ENCODE measurements around the gene TUT7.
"Not testable (repeated sequence)": the region's sequence is repeated elsewhere in the genome, so short reads cannot be mapped to it uniquely, and the experiment has no call there.

TUT7 gene

DNA sequence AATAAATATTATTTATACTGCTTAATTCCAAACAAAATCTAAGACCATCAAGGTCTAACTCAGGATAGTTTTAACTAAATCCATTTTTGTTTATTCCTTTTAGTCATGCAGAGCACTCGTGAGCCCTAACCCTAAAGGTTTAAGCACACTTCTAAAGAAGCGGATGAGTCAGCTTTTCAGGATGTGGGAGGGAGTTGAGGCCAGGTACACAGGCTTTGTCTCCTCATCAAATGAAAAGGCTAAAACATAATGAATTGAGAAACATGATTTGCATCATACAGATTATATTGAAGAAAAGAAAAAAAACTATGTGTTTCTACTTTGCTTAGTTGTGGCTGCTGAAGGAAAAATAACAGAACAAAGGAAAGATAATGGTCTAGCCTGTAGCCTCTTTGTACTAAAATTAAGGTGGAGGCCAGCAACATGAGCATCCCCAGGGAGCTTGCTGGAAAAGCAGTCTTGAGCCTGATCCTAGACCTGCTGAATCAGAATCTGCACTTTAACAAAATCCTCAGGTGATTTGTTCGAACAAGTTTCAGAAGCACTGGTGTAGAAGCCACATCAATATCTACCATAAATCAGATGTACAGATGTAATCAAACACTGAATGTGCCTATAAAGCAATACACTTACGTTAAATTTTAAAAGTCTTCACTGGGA, 50.8 kb downstream of the TUT7 start:
- FAIRE-seq = no peak

DNA sequence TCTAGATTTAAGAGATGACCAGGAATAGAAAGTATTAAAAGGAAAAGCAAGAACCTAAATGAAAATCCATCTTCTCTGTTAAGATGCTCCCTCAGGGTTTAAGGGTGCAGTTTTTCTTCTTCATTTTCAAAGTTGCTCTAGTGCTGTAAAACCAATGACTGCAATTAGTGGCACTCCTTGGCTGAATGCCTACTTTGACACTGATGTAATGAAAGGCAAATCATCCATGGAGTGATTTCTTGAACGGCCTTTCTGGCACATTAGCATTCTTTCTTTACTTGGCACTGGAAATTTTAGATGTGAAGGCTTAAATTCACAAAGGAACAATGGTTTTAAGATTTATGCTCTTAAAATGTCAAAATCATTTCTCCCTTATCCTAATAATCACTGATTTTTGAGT, 52.5 kb downstream of the TUT7 start:
- no peak for FAIRE-seq

GRCh38 chr9:86300701-86301100, 53.5 kb downstream of the TUT7 start:
- FAIRE-seq = no peak

GRCh38 chr9:86298873-86299272, 55.3 kb downstream of the TUT7 start:
- FAIRE-seq = no peak

GRCh38 chr9:86290341-86290740, 63.9 kb downstream of the TUT7 start:
- FAIRE-seq = not testable (repeated sequence)

DNA sequence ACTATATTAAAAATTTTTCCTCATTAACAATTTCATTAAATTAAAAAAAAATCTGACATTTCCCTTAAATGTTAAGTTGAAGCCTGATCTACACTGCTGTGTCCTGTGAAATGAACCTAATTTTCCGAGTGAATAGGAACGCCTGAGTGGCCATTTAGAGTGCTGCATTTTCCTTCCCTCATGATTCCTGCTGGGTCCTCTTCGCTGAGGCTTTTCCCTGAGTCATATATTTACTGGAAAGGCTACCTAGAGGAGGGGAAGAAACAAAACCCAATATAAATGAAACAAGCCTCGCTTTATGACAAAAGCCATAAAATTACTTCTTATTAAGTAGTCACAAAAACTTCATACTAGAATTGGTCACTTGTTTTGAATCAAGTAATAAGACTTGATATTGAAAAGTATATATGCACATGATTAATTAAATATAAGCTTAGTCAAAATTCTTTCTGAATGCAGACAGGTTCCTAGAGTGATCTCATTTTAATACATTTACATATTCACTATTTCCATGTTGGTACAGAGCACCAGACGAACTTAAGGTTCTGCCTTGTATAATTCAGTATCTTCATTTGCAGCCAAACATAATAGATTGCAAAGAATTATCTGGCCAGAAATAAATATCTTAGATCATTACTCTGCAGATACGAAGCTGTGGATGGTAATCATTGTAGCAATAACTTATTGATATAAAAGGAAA, 65.6 kb downstream of the TUT7 start:
- FAIRE-seq = no peak

DNA sequence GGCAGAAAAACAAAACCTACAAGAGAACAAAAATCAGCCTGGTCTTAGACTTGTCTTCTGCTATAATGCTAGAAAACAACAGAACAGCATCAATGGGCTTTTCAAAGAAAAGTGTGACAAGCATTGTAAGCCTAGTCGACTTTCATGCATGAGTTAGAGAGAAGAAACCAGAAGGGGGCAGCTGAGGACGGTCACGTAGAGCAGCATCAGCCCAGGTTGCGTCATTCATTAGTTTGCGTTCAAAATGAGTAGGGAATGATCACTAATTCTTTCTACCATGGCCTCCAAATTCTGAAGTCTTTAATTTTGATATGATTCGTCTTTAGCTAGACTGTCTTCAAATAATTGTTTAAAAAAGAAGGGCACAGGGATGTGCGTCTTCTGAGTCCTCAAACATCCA, 67.2 kb downstream of the TUT7 start:
- FAIRE-seq = no peak

GRCh38 chr9:86286278-86286677, 67.9 kb downstream of the TUT7 start:
- FAIRE-seq = no peak

DNA sequence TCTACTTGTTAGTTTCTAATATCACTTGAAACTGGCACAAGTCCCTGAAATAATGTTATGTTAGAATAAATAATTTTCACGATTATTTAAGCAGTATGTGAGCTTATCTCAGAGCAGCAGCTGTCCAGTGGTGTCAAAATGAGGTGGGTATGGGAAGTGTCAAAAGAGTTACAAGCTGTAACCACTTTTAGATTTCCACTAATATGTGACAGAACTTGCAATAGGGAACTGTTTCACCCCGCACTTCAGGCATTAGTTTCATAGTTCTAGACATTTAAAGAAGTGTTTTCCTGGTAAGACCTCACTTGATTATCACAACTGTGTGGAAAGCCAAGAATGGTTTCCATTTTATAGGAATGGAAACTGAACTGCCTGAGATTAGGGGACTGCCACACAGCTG, 68.9 kb downstream of the TUT7 start:
- FAIRE-seq = no peak

DNA sequence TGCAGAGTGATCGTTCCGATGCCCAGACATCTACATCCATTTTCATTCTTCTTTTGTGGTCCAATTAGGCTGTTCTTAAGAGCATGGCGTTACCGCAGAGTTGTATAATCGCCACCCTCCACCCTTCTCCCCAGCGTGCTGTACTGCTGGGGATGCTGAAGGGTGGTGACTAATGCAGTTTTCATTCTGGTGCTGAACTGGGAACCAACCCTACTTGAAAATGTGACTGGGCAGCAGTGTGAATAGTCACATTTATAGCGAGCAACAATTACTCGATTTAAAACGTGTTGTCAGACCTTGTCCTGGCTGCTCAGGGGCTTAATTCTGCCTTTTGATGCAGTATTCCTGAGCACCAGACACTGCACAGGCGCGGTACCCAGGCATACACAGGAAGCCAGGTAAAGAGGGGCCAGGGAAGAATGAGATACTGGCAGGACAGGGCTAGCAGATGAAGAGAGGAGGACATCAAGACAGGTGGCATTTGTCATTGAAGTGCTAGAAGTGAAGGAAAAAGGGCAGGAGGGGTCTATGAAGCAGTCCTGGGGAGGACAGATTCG, 71.2 kb downstream of the TUT7 start:
- FAIRE-seq = no peak

DNA sequence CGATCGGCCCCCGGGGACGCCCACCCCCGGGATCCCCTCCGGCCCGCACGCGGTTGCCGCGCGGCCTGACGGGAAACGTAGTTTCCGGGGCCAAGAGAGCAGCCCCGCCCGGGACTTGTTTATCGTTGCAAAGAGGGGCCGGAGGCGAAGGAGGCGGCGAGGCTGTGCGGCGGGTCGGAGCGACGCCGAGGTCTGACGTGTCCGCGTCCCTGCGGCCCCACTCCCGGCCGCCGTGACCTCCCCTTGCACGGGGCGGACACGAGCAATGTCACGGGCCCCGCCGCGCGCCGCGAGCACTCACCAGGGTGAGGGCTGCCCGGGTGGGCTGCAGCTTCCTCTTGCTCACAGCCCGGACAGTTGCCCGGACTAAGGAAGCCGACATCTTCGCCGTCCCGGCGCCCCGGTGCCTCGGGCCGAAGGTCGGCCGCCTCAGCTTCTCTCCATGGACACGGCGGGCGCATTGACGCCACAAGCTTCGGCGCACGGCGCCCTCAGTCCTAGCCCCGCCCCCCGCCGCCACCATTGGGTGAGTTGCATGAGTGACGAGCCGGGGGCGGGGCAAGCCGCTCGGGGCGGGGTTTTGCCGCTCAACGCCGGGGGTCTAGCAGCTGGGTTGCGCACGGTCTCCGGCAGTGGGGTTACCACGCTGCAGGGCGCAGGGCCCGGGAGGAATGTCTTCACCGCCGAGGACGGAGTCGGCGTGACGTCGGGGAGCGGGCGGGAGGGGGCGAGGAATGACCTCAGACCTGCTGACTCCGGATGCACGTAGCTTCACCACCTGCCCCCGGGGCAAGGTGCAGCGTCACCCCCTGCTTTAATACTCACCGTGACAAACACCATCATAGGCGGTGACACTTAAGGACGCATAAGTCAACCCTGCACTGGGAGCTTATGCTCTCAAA, 71.9 kb downstream of the TUT7 start, which contains the start of gene ISCA1:
TSS of gene ISCA1 (minus strand) at position 462 of the 902 bp plus-strand sequence. CDS start at position 382, 80 bp downstream.
- FAIRE-seq = no peak

- FAIRE-seq = no peak
These were observed 72.6 kb downstream of the TUT7 start for GRCh38 chr9:86281593-86282076.

GRCh38 chr9:86280580-86280979, 73.6 kb downstream of the TUT7 start:
- FAIRE-seq = no peak

- FAIRE-seq = no peak
These were observed 74.4 kb downstream of the TUT7 start for GRCh38 chr9:86279839-86280238.

- FAIRE-seq = no peak
These were observed 77.1 kb downstream of the TUT7 start for GRCh38 chr9:86277072-86277471.

- no peak for FAIRE-seq
These were observed 78.2 kb downstream of the TUT7 start for GRCh38 chr9:86275962-86276361.

DNA sequence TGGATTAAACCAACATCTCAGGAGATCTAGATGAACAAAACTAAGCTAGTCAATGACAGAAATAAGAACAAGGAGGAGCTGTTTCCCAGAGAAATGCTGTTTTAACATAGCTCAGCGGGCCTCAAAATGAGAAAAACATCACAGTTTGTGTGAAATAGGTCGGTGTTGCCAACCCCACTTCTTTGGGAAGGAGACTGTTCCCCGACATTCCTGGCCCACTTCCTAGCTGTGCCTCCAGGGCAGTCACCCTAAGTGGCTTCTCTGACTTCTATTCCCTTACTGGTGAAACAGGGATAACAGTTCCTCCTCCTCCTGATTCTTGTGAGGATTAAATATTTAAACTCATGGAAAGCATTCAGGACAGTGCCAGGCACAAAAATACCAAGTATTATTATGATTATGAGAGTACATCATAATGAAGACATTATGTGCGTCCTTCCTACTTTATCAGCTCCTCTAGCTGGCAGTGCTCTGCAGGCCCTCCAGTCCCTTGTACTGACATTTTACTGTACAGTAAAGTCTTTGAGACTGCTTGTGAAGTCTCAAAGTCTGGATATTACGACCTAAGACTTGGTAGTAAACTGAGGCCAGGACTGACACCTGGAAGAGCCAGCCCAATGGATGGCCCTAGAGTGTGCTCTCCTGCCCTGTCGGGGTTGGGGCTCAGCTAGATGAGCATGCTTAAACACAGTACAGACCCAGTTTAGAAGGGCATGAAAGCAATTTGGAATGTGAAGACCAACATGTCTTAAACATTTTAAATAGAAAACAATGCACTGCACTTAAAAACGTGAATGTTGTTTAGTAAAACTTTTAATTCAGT, 79.2 kb downstream of the TUT7 start:
- no peak for FAIRE-seq

DNA sequence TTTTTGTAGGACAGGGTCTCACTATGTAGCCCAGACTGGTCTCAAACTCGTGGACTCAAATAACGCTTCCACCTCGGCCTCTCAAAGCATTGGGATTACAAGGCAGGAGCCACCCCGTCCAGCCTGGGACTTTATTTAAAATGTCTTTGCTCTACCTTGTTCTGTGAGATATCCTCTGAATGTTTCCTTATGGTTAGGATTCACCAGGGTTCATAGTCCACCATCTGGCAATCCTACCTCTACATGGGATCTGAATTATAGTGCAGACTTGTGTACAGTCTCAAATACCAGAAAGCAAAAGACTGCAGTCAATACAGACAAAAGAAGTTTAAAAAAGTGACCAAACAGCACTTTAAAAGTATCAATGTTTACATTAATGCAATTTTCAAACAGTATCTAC, 82.0 kb downstream of the TUT7 start:
- no peak for FAIRE-seq

GRCh38 chr9:86263876-86264275, 90.3 kb downstream of the TUT7 start:
- FAIRE-seq = no peak

- no peak for FAIRE-seq
These were observed 91.7 kb downstream of the TUT7 start for GRCh38 chr9:86262492-86262891.

DNA sequence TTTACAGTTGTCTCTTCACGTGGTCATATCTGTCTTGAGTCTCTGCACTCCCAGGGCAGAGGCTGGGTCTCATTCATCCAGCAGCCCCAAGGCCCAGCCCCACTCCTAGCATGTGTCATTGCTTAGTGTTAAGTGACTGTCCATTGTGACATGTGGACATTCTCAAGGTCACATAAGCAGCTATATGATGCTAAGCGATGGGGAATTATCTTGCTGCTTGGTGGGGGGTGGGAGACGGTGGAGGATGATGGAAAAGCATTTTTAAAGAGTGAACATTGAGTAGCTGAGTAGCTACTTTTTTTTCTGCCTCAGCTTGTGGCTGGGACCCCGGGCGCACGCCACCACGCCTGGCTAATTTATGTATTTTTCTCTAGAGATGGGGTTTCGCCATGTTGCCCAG, 94.7 kb downstream of the TUT7 start, which contains the start of gene C9orf153:
TSS of gene C9orf153 (minus strand) at position 101 of the 400 bp plus-strand sequence. CDS start 30,054 bp downstream, outside the sequence.
- FAIRE-seq = no peak

- FAIRE-seq = no peak
These were observed 96.8 kb downstream of the TUT7 start for GRCh38 chr9:86257391-86257790.

Data from colon (tissue), 2 donors.